ENCODE results near the gene MRPS18B. TPM values are rescaled to one million over a fixed set of nuclear protein-coding genes. Genes with fewer than 3 reads are reported as not detected.
A peak's percentile ranks its signal among the peaks of the same experiment; 100 is the strongest.

Gene MRPS18B
- total and polyA plus RNA-seq, 2 of the 13 experiments (the other 11 are each of a cell fraction or from before 2014, with no cell fraction given): 125 to 131 TPM

DNA sequence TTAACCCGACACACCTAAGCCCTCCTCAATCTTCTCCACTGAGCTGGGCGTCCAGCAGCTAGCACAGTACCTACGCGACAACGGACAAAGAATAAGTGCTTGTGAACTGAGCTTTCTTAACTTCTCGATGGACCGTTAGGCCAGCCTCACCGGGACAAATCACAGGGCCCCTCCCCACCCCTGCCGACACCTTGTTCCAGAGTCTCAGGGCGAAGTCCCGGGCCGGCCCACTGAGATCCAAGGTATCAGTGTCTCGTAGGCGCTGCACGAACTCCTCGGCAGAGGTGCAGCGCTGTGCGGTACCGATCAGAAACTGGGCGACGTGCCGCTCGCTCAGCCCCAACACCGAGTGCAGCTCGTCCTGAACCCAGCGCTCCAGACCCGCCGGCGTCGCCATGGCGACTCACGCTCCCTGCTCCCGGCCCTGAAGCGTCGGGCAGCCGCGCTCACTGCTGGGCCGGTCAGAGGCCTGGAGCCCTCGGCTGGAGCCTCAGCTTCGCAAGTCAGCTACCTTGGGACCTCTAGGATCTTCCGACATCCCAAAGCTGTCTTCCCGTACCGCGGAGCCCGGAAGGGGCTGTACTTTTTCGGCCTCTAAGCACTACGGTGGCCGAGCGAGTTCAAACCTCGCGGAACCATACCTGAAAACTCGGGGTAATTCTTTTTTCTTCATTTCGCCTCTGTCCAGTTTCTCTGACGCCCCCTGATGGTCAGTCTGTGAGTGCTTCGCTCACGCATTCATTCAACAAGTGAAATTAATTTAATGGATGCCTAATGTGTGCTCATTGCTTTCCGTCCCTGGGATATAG, 55.0 kb downstream of the MRPS18B start, which contains the start of gene DHX16 (continued):
- peak; percentile 82 for TF ChIP-seq NR2C2 (CRISPR knock-in tag; IDR thresholded peaks at IDR 0.05; ENCODE audit: borderline replicate concordance)
- no peak; the same call in 1 of the 2 replicates for TF ChIP-seq TSC22D2 (CRISPR knock-in tag; IDR thresholded peaks at IDR 0.05; ENCODE audit: borderline replicate concordance)
- peak; percentile 80; the same call in 1 of the 2 replicates for TF ChIP-seq TBX2 (CRISPR knock-in tag; IDR thresholded peaks at IDR 0.05; ENCODE audit: borderline replicate concordance)
- peak; percentile 97 for TF ChIP-seq ZNF839 (CRISPR knock-in tag; IDR thresholded peaks at IDR 0.05; ENCODE audit: borderline replicate concordance)
- TF ChIP-seq KLF16 (CRISPR knock-in tag; IDR thresholded peaks at IDR 0.05): peak in 1 of 2 experiments; percentile 94; a peak in 2 of 4 replicates
- TF ChIP-seq ZNF589 (CRISPR knock-in tag; conservative IDR thresholded peaks at IDR 0.05): no peak
- TF ChIP-seq ZNF556 (CRISPR knock-in tag; IDR thresholded peaks at IDR 0.05; ENCODE audit: borderline replicate concordance): peak; percentile 52; the same call in 1 of the 2 replicates
- no peak for TF ChIP-seq MAZ (IDR thresholded peaks at IDR 0.05; ENCODE audit: borderline replicate concordance, low read depth, low read length)
- peak; percentile 52; the same call in 1 of the 2 replicates for TF ChIP-seq MAZ (CRISPR knock-in tag; IDR thresholded peaks at IDR 0.05; ENCODE audit: low read depth)
- TF ChIP-seq, protein P1, sequence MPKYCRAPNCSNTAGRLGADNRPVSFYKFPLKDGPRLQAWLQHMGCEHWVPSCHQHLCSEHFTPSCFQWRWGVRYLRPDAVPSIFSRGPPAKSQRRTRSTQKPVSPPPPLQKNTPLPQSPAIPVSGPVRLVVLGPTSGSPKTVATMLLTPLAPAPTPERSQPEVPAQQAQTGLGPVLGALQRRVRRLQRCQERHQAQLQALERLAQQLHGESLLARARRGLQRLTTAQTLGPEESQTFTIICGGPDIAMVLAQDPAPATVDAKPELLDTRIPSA (CRISPR knock-in tag; IDR thresholded peaks at IDR 0.05; ENCODE audit: borderline replicate concordance): no peak
- peak; percentile 73; the same call in 1 of the 2 replicates for TF ChIP-seq ZNF816 (CRISPR knock-in tag; IDR thresholded peaks at IDR 0.05; ENCODE audit: borderline replicate concordance)
- TF ChIP-seq, protein P2, sequence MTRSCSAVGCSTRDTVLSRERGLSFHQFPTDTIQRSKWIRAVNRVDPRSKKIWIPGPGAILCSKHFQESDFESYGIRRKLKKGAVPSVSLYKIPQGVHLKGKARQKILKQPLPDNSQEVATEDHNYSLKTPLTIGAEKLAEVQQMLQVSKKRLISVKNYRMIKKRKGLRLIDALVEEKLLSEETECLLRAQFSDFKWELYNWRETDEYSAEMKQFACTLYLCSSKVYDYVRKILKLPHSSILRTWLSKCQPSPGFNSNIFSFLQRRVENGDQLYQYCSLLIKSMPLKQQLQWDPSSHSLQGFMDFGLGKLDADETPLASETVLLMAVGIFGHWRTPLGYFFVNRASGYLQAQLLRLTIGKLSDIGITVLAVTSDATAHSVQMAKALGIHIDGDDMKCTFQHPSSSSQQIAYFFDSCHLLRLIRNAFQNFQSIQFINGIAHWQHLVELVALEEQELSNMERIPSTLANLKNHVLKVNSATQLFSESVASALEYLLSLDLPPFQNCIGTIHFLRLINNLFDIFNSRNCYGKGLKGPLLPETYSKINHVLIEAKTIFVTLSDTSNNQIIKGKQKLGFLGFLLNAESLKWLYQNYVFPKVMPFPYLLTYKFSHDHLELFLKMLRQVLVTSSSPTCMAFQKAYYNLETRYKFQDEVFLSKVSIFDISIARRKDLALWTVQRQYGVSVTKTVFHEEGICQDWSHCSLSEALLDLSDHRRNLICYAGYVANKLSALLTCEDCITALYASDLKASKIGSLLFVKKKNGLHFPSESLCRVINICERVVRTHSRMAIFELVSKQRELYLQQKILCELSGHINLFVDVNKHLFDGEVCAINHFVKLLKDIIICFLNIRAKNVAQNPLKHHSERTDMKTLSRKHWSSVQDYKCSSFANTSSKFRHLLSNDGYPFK (CRISPR knock-in tag; IDR thresholded peaks at IDR 0.05; ENCODE audit: borderline replicate concordance): peak; percentile 93; the same call in 1 of the 2 replicates
- peak; percentile 83 for TF ChIP-seq NFKB2 (CRISPR knock-in tag; IDR thresholded peaks at IDR 0.05; ENCODE audit: borderline replicate concordance)
- peak; percentile 58; the same call in 1 of the 2 replicates for TF ChIP-seq SOX5 (CRISPR knock-in tag; IDR thresholded peaks at IDR 0.05; ENCODE audit: borderline replicate concordance)
- TF ChIP-seq ESRRA (CRISPR knock-in tag; IDR thresholded peaks at IDR 0.05; ENCODE audit: low read depth): no peak
- TF ChIP-seq HNRNPH1 (optimal IDR thresholded peaks at IDR 0.05; ENCODE audit: low read depth, low read length): no peak
- no peak for TF ChIP-seq ZSCAN30 (CRISPR knock-in tag; IDR thresholded peaks at IDR 0.05)
- TF ChIP-seq CHCHD3 (CRISPR knock-in tag; IDR thresholded peaks at IDR 0.05): 0 out of 2 replicates have a peak, but pooled peaks have one; percentile 71
- TF ChIP-seq ZKSCAN8 (CRISPR knock-in tag; IDR thresholded peaks at IDR 0.05; ENCODE audit: borderline replicate concordance): peak; percentile 87; the same call in 1 of the 2 replicates
- TF ChIP-seq RFX1 (IDR thresholded peaks at IDR 0.05): peak; percentile 94
- TF ChIP-seq MBNL3 (CRISPR knock-in tag; conservative IDR thresholded peaks at IDR 0.05): no peak
- TF ChIP-seq, protein P3, sequence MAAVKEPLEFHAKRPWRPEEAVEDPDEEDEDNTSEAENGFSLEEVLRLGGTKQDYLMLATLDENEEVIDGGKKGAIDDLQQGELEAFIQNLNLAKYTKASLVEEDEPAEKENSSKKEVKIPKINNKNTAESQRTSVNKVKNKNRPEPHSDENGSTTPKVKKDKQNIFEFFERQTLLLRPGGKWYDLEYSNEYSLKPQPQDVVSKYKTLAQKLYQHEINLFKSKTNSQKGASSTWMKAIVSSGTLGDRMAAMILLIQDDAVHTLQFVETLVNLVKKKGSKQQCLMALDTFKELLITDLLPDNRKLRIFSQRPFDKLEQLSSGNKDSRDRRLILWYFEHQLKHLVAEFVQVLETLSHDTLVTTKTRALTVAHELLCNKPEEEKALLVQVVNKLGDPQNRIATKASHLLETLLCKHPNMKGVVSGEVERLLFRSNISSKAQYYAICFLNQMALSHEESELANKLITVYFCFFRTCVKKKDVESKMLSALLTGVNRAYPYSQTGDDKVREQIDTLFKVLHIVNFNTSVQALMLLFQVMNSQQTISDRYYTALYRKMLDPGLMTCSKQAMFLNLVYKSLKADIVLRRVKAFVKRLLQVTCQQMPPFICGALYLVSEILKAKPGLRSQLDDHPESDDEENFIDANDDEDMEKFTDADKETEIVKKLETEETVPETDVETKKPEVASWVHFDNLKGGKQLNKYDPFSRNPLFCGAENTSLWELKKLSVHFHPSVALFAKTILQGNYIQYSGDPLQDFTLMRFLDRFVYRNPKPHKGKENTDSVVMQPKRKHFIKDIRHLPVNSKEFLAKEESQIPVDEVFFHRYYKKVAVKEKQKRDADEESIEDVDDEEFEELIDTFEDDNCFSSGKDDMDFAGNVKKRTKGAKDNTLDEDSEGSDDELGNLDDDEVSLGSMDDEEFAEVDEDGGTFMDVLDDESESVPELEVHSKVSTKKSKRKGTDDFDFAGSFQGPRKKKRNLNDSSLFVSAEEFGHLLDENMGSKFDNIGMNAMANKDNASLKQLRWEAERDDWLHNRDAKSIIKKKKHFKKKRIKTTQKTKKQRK (IDR thresholded peaks at IDR 0.05; ENCODE audit: low read length): no peak

All from HepG2 (cell line).